ENCODE data around the gene TECPR1. TPM values are rescaled to one million over a fixed set of nuclear protein-coding genes. Genes with fewer than 3 reads are reported as not detected.

TECPR1 gene
- total and polyA plus RNA-seq, 2 of the 8 experiments (the other 6 are each of a cell fraction or from before 2014, with no cell fraction given), result 1.3 to 11.1 TPM

DNA sequence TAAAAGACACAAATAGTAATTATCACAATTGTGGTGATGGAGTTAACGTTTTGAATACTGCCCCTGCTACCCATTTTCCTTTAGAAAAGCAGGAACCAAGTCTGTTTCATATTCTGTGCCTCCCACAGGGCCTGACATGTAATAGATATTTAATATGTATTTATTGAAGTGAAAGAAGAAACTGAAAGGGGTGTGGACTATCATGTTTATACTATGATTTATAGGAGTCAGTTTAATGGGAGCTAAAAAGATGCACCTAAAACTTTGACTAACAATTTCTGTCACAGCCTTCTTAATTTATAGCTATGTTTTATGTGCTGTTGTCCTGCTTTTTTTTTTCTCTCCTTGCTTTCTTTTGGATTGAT lies 64.9 kb downstream of the TECPR1 start (continued):
- TF ChIP-seq EP300 (IDR thresholded peaks at IDR 0.05; ENCODE audit: borderline replicate concordance in 1 of 2, low read depth in 2 of 2, low read length in 2 of 2), result no peak
- TF ChIP-seq CTBP2 (IDR thresholded peaks at IDR 0.05; ENCODE audit: borderline replicate concordance, insufficient read depth, insufficient read length, low read length), result no peak
- TF ChIP-seq SRF (IDR thresholded peaks at IDR 0.05; ENCODE audit: low read depth, low read length), result no peak
- TF ChIP-seq RFX5 (IDR thresholded peaks at IDR 0.05; ENCODE audit: borderline replicate concordance, low read depth, low read length), result no peak
